ENCODE data around the gene WFDC1. TPM values are rescaled to one million over a fixed set of nuclear protein-coding genes. Genes with fewer than 3 reads are reported as not detected.
A peak's percentile ranks its signal among the peaks of the same experiment; 100 is the strongest.

WFDC1 gene
- total and polyA plus RNA-seq, 4 donors: 6.5 to 14.8 (median 11.4) TPM

DNA sequence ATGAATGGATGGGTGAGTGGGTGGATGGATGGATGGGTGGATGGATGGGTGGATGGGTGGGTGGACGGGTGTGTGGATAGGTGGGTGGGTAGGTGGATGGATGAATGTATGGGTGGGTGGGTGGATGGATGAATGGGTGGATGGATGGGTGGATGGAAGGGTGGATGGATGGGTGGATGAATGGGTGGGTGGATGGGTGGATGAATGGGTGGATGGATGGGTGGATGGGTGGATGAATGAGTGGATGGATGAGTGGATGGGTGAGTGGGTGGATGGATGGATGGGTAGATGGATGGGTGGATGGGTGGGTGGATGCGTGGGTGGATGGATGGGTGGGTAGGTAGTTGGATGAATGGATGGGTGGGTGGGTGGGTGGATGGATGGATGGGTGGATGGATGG is 60.5 kb downstream of the WFDC1 start:
- Histone ChIP-seq H3K4me1 (ENCODE audit: control insufficient read depth in 5 of 5, insufficient read depth in 5 of 5, low read length in 5 of 5) (peaks cover 0 to 7% (median 0%) of the 10 kb centered on the region in 5 donors), H3K9me3 (ENCODE audit: control insufficient read depth in 4 of 4, insufficient read depth in 3 of 4, low read length in 3 of 4) (peaks cover 0 to 2% (median 0%) of the 10 kb centered on the region in 4 donors), H3K36me3 (ENCODE audit: control insufficient read depth in 4 of 4, insufficient read depth in 4 of 4, low read length in 4 of 4) (no peaks in the 10 kb centered on the region), H3K27me3 (ENCODE audit: control insufficient read depth in 3 of 3, insufficient read depth in 3 of 3, low read length in 2 of 3) (no peaks in the 10 kb centered on the region), H3K27ac (ENCODE audit: low read depth in 1 of 2, low read length in 1 of 2) (no peak overlapping the region), H3K4me3 (no peak overlapping the region), H3K9ac (ENCODE audit: insufficient read depth in 1 of 2, low read length in 2 of 2) (no peak overlapping the region)
- no peak for ATAC-seq (ENCODE audit: insufficient read depth, low FRiP score)
- WGBS, 2 donors: 93 to 100% methylated on average over 2 of the region's 2 CpGs
- TF ChIP-seq, protein P1, sequence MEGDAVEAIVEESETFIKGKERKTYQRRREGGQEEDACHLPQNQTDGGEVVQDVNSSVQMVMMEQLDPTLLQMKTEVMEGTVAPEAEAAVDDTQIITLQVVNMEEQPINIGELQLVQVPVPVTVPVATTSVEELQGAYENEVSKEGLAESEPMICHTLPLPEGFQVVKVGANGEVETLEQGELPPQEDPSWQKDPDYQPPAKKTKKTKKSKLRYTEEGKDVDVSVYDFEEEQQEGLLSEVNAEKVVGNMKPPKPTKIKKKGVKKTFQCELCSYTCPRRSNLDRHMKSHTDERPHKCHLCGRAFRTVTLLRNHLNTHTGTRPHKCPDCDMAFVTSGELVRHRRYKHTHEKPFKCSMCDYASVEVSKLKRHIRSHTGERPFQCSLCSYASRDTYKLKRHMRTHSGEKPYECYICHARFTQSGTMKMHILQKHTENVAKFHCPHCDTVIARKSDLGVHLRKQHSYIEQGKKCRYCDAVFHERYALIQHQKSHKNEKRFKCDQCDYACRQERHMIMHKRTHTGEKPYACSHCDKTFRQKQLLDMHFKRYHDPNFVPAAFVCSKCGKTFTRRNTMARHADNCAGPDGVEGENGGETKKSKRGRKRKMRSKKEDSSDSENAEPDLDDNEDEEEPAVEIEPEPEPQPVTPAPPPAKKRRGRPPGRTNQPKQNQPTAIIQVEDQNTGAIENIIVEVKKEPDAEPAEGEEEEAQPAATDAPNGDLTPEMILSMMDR (IDR thresholded peaks at IDR 0.05; ENCODE audit: control extremely low read depth, extremely low read depth): no peak
- DNase-seq: no peak

DNA sequence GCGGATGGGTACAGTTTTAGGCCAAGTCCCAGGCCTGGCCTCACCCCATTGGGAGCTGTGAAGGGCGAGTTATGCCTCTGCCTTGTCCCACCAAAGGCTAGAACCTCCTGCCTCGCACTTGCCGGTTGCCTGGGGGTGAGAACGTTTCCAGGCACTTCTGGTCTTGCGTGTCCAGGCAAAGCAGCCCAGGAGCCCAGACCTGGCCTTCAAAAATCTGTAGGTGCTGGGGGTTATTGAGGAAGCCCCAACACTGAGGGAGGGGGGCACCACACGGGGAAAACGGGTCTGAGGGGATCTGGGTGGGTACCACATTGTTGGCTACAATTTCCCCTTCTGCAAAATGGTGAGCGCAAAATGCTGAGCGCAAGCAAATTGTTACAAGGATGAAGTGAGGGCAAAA is 61.5 kb downstream of the WFDC1 start:
- DNase-seq (no peak), ATAC-seq (ENCODE audit: insufficient read depth, low FRiP score) (no peak)
- H3K4me1 ChIP-seq (ENCODE audit: control insufficient read depth in 5 of 5, insufficient read depth in 5 of 5, low read length in 5 of 5): peaks cover 0 to 7% (median 0%) of the 10 kb centered on the region in 5 donors
- H3K9me3 ChIP-seq (ENCODE audit: control insufficient read depth in 4 of 4, insufficient read depth in 3 of 4, low read length in 3 of 4): peaks cover 0 to 2% (median 0%) of the 10 kb centered on the region in 4 donors
- H3K4me3 ChIP-seq: no peak overlapping the region
- no peak overlapping the region for H3K27ac ChIP-seq (ENCODE audit: low read depth in 1 of 2, low read length in 1 of 2)
- no peak overlapping the region for H3K9ac ChIP-seq (ENCODE audit: insufficient read depth in 1 of 2, low read length in 2 of 2)
- H3K27me3 ChIP-seq (ENCODE audit: control insufficient read depth in 3 of 3, insufficient read depth in 3 of 3, low read length in 2 of 3): no peaks in the 10 kb centered on the region
- no peaks in the 10 kb centered on the region for H3K36me3 ChIP-seq (ENCODE audit: control insufficient read depth in 4 of 4, insufficient read depth in 4 of 4, low read length in 4 of 4)
- TF ChIP-seq, protein P1 (IDR thresholded peaks at IDR 0.05; ENCODE audit: control extremely low read depth, extremely low read depth): no peak
- 79 to 83% methylated on average over 10 of the region's 10 CpGs for WGBS, 2 donors

DNA sequence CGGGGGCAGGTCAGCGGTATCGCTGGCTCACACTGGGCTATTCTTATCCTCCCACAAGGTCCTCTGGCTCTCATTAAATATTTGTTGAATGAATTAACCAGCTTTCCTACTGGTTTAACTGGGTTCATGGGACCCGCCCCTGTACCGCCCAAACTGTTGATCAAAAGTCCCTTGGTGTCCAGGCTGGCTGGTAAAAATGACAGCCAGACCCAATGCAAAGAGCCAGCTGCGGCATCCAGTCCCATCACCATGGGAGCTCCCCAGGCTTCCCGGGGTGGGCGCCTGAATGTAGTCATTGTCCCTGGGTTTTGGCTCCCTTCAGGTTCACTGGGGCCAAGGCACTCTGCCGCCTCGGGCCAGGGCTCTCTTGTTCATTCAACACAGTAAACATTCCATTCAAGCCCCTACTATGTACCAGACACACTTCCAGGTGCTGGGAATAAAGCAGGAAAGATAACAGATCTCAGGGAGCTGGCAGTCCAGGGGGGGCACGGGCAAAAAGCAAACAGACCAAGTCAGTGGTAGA is 62.0 kb downstream of the WFDC1 start:
- peaks cover 0 to 7% (median 0%) of the 10 kb centered on the region in 5 donors for H3K4me1 ChIP-seq (ENCODE audit: control insufficient read depth in 5 of 5, insufficient read depth in 5 of 5, low read length in 5 of 5)
- TF ChIP-seq, protein P1 (IDR thresholded peaks at IDR 0.05; ENCODE audit: control extremely low read depth, extremely low read depth): no peak
- H3K4me3 ChIP-seq: no peak overlapping the region
- H3K36me3 ChIP-seq (ENCODE audit: control insufficient read depth in 4 of 4, insufficient read depth in 4 of 4, low read length in 4 of 4): no peaks in the 10 kb centered on the region
- peak overlapping the region in 1 of 2 donors; percentile 27 for H3K27ac ChIP-seq (ENCODE audit: low read depth in 1 of 2, low read length in 1 of 2)
- DNase-seq: no peak
- peak; percentile 87 for ATAC-seq (ENCODE audit: insufficient read depth, low FRiP score)
- peaks cover 0 to 2% (median 0%) of the 10 kb centered on the region in 4 donors for H3K9me3 ChIP-seq (ENCODE audit: control insufficient read depth in 4 of 4, insufficient read depth in 3 of 4, low read length in 3 of 4)
- H3K27me3 ChIP-seq (ENCODE audit: control insufficient read depth in 3 of 3, insufficient read depth in 3 of 3, low read length in 2 of 3): no peaks in the 10 kb centered on the region
- no peak overlapping the region for H3K9ac ChIP-seq (ENCODE audit: insufficient read depth in 1 of 2, low read length in 2 of 2)
- 58 to 78% methylated on average over 11 of the region's 11 CpGs for WGBS, 2 donors

DNA sequence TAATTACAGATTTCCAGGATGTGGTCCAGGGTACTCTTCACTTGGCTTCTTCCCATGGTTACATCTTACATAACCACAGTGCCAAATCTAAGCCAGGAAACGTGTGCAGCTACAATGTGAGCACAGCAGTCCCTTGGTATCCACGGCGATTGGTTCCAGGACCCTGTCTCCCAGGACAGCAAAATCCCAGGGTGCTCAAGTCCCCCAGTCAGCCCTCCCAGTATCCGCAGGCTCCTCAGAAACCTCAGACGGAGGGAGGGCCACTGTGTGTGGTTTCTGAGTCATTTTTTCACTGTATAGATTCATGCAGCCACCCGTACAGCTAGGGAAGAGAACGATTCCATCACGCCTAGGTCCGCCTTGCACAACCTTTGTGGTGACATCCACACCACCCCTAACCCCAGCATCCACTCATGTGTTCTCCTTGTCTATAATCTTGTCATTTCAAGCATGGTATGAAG is 62.5 kb downstream of the WFDC1 start:
- ATAC-seq (ENCODE audit: insufficient read depth, low FRiP score): no peak
- no peak for DNase-seq
- H3K9ac ChIP-seq (ENCODE audit: insufficient read depth in 1 of 2, low read length in 2 of 2): no peak overlapping the region

More for the DNA sequence above, 62.5 kb downstream of the WFDC1 start:
- no peak overlapping the region for H3K27ac ChIP-seq (ENCODE audit: low read depth in 1 of 2, low read length in 1 of 2)
- no peaks in the 10 kb centered on the region for H3K36me3 ChIP-seq (ENCODE audit: control insufficient read depth in 4 of 4, insufficient read depth in 4 of 4, low read length in 4 of 4)
- no peak overlapping the region for H3K4me3 ChIP-seq
- WGBS, 2 donors: 28 to 45% methylated on average over 9 of the region's 9 CpGs
- H3K4me1 ChIP-seq (ENCODE audit: control insufficient read depth in 5 of 5, insufficient read depth in 5 of 5, low read length in 5 of 5): peaks cover 0 to 7% (median 0%) of the 10 kb centered on the region in 5 donors
- H3K27me3 ChIP-seq (ENCODE audit: control insufficient read depth in 3 of 3, insufficient read depth in 3 of 3, low read length in 2 of 3): no peaks in the 10 kb centered on the region
- H3K9me3 ChIP-seq (ENCODE audit: control insufficient read depth in 4 of 4, insufficient read depth in 3 of 4, low read length in 3 of 4): peaks cover 0 to 2% (median 0%) of the 10 kb centered on the region in 4 donors
- TF ChIP-seq, protein P1 (IDR thresholded peaks at IDR 0.05; ENCODE audit: control extremely low read depth, extremely low read depth): no peak
